Uterus (tissue), 2 donors: ENCODE measurements around the gene UBR1.

Source experiments
- CTCF ChIP-seq, 4 experiments: fragments of 200-600 bp in 2 of 4; fragments of 450-650 bp in 2 of 4; sonication (generic) in 2 of 4; IDR thresholded peaks; one replicate each; pipeline ENCODE4 v1.5.1; 2016 to 2019; ENCODE audit warnings: antibody characterized with exemption in 4 of 4, mild to moderate bottlenecking in 2 of 4, moderate library complexity in 1 of 4
- POLR2A ChIP-seq, 2 donors: fragments of 450-650 bp; IDR thresholded peaks; one replicate each; pipeline ENCODE4 v1.6.1; 2016; ENCODE audit warnings: antibody characterized with exemption in 2 of 2, mild to moderate bottlenecking in 1 of 2, moderate library complexity in 1 of 2

GRCh38 chr15:42937143-42937542 lies 168.7 kb downstream of the UBR1 start:
- TF ChIP-seq CTCF (IDR thresholded peaks at IDR 0.05), result no peak
- no peak for TF ChIP-seq POLR2A (IDR thresholded peaks at IDR 0.05)
